CD14-positive monocyte (primary cell): ENCODE measurements around the gene IPPK. TPM values are rescaled to one million over a fixed set of nuclear protein-coding genes. Genes with fewer than 3 reads are reported as not detected.

Experiments
- DNase-seq, 3 donors: peaks; one replicate each; pipeline ENCODE4 v3.0.0-alpha.2; 2011 to 2022
- H2AFZ ChIP-seq: 2 replicates; pipeline ENCODE4 v1.6.0; 2012; ENCODE audit warnings: mild to moderate bottlenecking, low read depth, low read length, inconsistent platforms; ENCODE audit not compliant: insufficient read depth, poor library complexity, severe bottlenecking
- H3K27ac ChIP-seq, 2 donors: 1 replicate in 1 of 2; 2 replicates in 1 of 2; pipeline ENCODE4 v1.5.1; 2012 to 2013; ENCODE audit warnings: low read length in 2 of 2, control low read depth in 1 of 2, inconsistent platforms in 1 of 2, low read depth in 1 of 2, mild to moderate bottlenecking in 1 of 2
- H3K27me3 ChIP-seq, 2 donors: one replicate each; pipeline versions ENCODE4 v1.6.0 to v1.6.1; 2011 to 2013; ENCODE audit warnings: low read length in 2 of 2; ENCODE audit not compliant: control insufficient read depth in 2 of 2, insufficient read depth in 2 of 2
- H3K36me3 ChIP-seq, 2 donors: replicated peaks in 1 of 2; 1 replicate in 1 of 2; 2 replicates in 1 of 2; pipeline versions ENCODE4 v1.5.1 to v1.6.1; 2012 to 2013; ENCODE audit warnings: low read length in 2 of 2, control low read depth in 1 of 2, inconsistent platforms in 1 of 2, mild to moderate bottlenecking in 1 of 2; ENCODE audit not compliant: insufficient read depth in 2 of 2, control insufficient read depth in 1 of 2
- H3K4me1 ChIP-seq, 2 donors: 1 replicate in 1 of 2; 2 replicates in 1 of 2; pipeline versions ENCODE4 v1.5.1 to v1.6.1; 2012 to 2013; ENCODE audit warnings: low read length in 2 of 2, control low read depth in 1 of 2, inconsistent platforms in 1 of 2, mild to moderate bottlenecking in 1 of 2, moderate library complexity in 1 of 2; ENCODE audit not compliant: insufficient read depth in 2 of 2, control insufficient read depth in 1 of 2
- H3K4me2 ChIP-seq: replicated peaks from 2 replicates; pipeline ENCODE3; 2012; ENCODE audit warnings: low read length, moderate library complexity, mild to moderate bottlenecking; ENCODE audit not compliant: poor library complexity, severe bottlenecking; ENCODE audit errors: extremely low read depth
- H3K4me3 ChIP-seq, 3 experiments: fragments of 200-600 bp in 1 of 3; sonication (generic) in 1 of 3; replicated peaks in 1 of 3; 1 replicate in 2 of 3; 2 replicates in 1 of 3; pipeline ENCODE4 v1.5.1; 2011 to 2013; ENCODE audit warnings: low read length in 3 of 3, mild to moderate bottlenecking in 3 of 3, control low read depth in 2 of 3, low read depth in 2 of 3, inconsistent platforms in 1 of 3, moderate library complexity in 1 of 3
- H3K79me2 ChIP-seq: 2 replicates; pipeline ENCODE4 v1.6.0; 2012; ENCODE audit warnings: mild to moderate bottlenecking, control low read depth, inconsistent platforms, low read length, moderate library complexity; ENCODE audit not compliant: insufficient read depth
- H3K9ac ChIP-seq: 2 replicates; pipeline ENCODE4 v1.6.0; 2017; ENCODE audit warnings: low read length, mild to moderate bottlenecking; ENCODE audit not compliant: insufficient read depth, poor library complexity, severe bottlenecking
- H3K9me3 ChIP-seq, 2 donors: replicated peaks in 1 of 2; 1 replicate in 1 of 2; 2 replicates in 1 of 2; pipeline versions ENCODE4 v1.5.1 to v1.6.1; 2012 to 2013; ENCODE audit warnings: low read length in 2 of 2, control low read depth in 1 of 2; ENCODE audit not compliant: control insufficient read depth in 1 of 2, insufficient read depth in 1 of 2
- H4K20me1 ChIP-seq: 2 replicates; pipeline ENCODE4 v1.6.0; 2012; ENCODE audit warnings: mild to moderate bottlenecking, low read length, control low read depth, moderate library complexity; ENCODE audit not compliant: insufficient read depth
- H3K27ac Mint-ChIP-seq, 7 donors: one replicate each; pipeline ENCODE4 v1.8.0; 2020; ENCODE audit warnings: mild to moderate bottlenecking in 7 of 7, mixed read lengths in 7 of 7, moderate library complexity in 6 of 7, inconsistent platforms in 2 of 7
- H3K27me3 Mint-ChIP-seq, 3 donors: one replicate each; pipeline ENCODE4 v1.8.0; 2021 to 2022; ENCODE audit warnings: low read depth in 3 of 3, mild to moderate bottlenecking in 3 of 3, mixed read lengths in 3 of 3, moderate library complexity in 3 of 3, inconsistent platforms in 1 of 3
- H3K36me3 Mint-ChIP-seq, 2 donors: one replicate each; pipeline ENCODE4 v1.8.0; 2020; ENCODE audit warnings: mixed read lengths in 2 of 2, inconsistent platforms in 1 of 2, mild to moderate bottlenecking in 1 of 2
- H3K4me1 Mint-ChIP-seq: one replicate; pipeline ENCODE4 v1.8.0; 2020; ENCODE audit warnings: mild to moderate bottlenecking, mixed read lengths
- H3K4me3 Mint-ChIP-seq, 2 donors: one replicate each; pipeline ENCODE4 v1.8.0; 2020; ENCODE audit warnings: mild to moderate bottlenecking in 2 of 2, mixed read lengths in 2 of 2, moderate library complexity in 1 of 2
- H3K9me3 Mint-ChIP-seq, 7 donors: one replicate each; pipeline ENCODE4 v1.8.0; 2020 to 2022; ENCODE audit warnings: mixed read lengths in 7 of 7, mild to moderate bottlenecking in 6 of 7, moderate library complexity in 6 of 7, inconsistent platforms in 2 of 7
- CTCF ChIP-seq: fragments of 200-600 bp; IDR thresholded peaks from one replicate; pipeline ENCODE4 v1.8.0; 2022; ENCODE audit warnings: antibody characterized with exemption, mild to moderate bottlenecking
- WGBS: methylation state at CpG from one replicate; pipeline ENCODE4 v1.1.5; 2013; ENCODE audit warnings: missing lambda C conversion rate; ENCODE audit not compliant: insufficient coverage; 5-methylcytosine and 5-hydroxymethylcytosine counted together
- intact Hi-C, 2 donors: fragments of 100-400 bp; cut with micrococcal nuclease; formaldehyde crosslinking; loops; one replicate each; pipeline versions ENCODE4 v1.15.0 to v1.15.1; 2023
- polyA plus RNA-seq, 3 donors: library from polyadenylated mRNA; depleted of rRNA in 1 of 3; unstranded in 2 of 3; stranded (reverse) in 1 of 3; fragments of 300-500 nt in 2 of 3; fragments of >200 nt in 1 of 3; fragmentation: Illumina TruSeq in 2 of 3; gene quantifications; 1 replicate in 2 of 3; 2 replicates in 1 of 3; pipeline ENCODE4 v1.2.3, GENCODE V29; 2012 to 2021

IPPK gene
- polyA plus RNA-seq, 3 donors, result 1.9 to 11.6 (median 3.2) TPM

- no peak overlapping the region for H3K27ac ChIP-seq
- peaks cover 49 to 72% of the 10 kb centered on the region in 2 donors for H3K36me3 ChIP-seq
- H3K4me3 ChIP-seq, result no peak overlapping the region
- H3K9ac ChIP-seq, result no peak overlapping the region
- Mint-ChIP-seq H3K36me3 (peaks cover 57 to 69% of the 10 kb centered on the region in 2 donors), H3K27me3 (peaks cover 0 to 2% (median 0%) of the 10 kb centered on the region in 3 donors), H3K4me1 (peaks cover 2% of the 10 kb centered on the region), H3K27ac (peak overlapping the region in 4 of 7 donors; percentile 11 to 79 (median 56)), H3K9me3 (no peaks in the 10 kb centered on the region), H3K4me3 (no peak overlapping the region)
- H3K4me1 ChIP-seq, result no peaks in the 10 kb centered on the region
- TF ChIP-seq CTCF, result no peak
- no peaks in the 10 kb centered on the region for H3K9me3 ChIP-seq
- no peak overlapping the region for H3K4me2 ChIP-seq
- no peak overlapping the region for H2AFZ ChIP-seq
- DNase-seq, result no peak
- 95% methylated on average over 16 of the region's 17 CpGs for WGBS
- peaks cover 32% of the 10 kb centered on the region for H3K79me2 ChIP-seq
- peaks cover 32% of the 10 kb centered on the region for H4K20me1 ChIP-seq
- no peaks in the 10 kb centered on the region for H3K27me3 ChIP-seq
- intact Hi-C loops, result no loop called here
These were observed 12.4 kb downstream of the IPPK start for GRCh38 chr9:92657296-92658094.

GRCh38 chr9:92656537-92656925 lies 13.4 kb downstream of the IPPK start:
- Mint-ChIP-seq H3K36me3 (peaks cover 55 to 64% of the 10 kb centered on the region in 2 donors), H3K27me3 (peaks cover 0 to 2% (median 0%) of the 10 kb centered on the region in 3 donors), H3K4me1 (peaks cover 2% of the 10 kb centered on the region), H3K9me3 (no peaks in the 10 kb centered on the region), H3K27ac (no peak overlapping the region), H3K4me3 (no peak overlapping the region)
- no peak overlapping the region for H3K27ac ChIP-seq
- H3K9ac ChIP-seq, result no peak overlapping the region
- intact Hi-C loops, result no loop called here
- 100% methylated on average over 3 of the region's 11 CpGs for WGBS
- H3K27me3 ChIP-seq, result no peaks in the 10 kb centered on the region
- H3K4me3 ChIP-seq, result no peak overlapping the region
- H3K79me2 ChIP-seq, result peaks cover 22% of the 10 kb centered on the region
- no peak for DNase-seq
- no peak overlapping the region for H3K4me2 ChIP-seq
- no peak overlapping the region for H2AFZ ChIP-seq
- no peaks in the 10 kb centered on the region for H3K9me3 ChIP-seq
- peaks cover 54 to 73% of the 10 kb centered on the region in 2 donors for H3K36me3 ChIP-seq
- H4K20me1 ChIP-seq, result peaks cover 26% of the 10 kb centered on the region
- TF ChIP-seq CTCF, result no peak
- H3K4me1 ChIP-seq, result no peaks in the 10 kb centered on the region
